GM12874 (cell line): Measurements from ENCODE around the gene SYNDIG1.

Experiments used
- TF ChIP-seq, protein P1 (sequence below): IDR thresholded peaks from 2 replicates; pipeline ENCODE4 v1.5.1; 2011; ENCODE audit warnings: low read depth, mild to moderate bottlenecking, control low read depth, low read length, moderate library complexity; ENCODE audit not compliant: insufficient read depth

SYNDIG1 gene

DNA sequence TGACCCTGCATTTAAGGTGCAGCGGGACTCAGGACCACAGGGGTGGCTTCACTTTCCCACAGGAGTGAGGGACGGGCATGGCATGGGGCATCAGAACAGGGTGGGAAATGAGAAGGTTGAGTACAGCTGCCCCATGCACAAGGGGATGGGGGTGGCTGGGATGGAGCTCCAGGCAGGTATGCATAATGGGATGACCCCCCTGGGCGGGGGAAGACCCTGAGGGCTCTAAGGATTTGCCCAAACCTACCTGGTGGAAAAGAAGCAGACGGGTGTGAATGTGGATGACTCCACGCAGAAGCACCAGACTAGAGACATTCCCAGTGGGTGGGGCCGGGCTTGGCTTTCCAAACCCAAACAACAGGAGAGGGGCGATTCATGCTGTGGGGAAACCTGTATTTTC, 200.3 kb downstream of the SYNDIG1 start:
- TF ChIP-seq, protein P1, sequence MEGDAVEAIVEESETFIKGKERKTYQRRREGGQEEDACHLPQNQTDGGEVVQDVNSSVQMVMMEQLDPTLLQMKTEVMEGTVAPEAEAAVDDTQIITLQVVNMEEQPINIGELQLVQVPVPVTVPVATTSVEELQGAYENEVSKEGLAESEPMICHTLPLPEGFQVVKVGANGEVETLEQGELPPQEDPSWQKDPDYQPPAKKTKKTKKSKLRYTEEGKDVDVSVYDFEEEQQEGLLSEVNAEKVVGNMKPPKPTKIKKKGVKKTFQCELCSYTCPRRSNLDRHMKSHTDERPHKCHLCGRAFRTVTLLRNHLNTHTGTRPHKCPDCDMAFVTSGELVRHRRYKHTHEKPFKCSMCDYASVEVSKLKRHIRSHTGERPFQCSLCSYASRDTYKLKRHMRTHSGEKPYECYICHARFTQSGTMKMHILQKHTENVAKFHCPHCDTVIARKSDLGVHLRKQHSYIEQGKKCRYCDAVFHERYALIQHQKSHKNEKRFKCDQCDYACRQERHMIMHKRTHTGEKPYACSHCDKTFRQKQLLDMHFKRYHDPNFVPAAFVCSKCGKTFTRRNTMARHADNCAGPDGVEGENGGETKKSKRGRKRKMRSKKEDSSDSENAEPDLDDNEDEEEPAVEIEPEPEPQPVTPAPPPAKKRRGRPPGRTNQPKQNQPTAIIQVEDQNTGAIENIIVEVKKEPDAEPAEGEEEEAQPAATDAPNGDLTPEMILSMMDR, result no peak

DNA sequence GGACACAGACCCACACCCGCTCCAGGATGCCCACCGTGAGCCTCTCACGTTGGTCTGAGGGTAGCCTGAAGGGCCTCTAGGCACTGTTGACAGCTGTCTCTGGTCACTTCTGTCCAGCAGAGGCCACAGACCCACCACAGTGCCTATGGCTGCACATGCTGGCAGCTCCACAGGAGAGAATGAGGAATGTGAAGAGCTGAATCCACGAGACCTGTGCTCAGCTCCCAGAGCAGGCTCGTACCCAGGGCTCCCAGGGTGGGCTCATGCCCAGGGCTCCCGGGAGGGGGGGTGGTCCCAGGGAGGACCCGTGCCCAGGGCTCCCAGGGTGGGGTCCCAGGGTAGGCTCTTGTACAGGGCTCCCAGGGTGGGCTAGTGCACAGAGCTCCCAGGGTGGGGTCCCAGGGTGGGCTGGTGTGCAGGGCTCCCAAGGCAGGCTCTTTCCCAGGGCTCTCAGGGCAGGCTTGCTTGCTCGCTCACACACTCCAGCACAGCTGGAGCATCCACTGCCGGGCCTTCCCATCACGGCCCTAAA, 201.0 kb downstream of the SYNDIG1 start:
- TF ChIP-seq, protein P1, result no peak

DNA sequence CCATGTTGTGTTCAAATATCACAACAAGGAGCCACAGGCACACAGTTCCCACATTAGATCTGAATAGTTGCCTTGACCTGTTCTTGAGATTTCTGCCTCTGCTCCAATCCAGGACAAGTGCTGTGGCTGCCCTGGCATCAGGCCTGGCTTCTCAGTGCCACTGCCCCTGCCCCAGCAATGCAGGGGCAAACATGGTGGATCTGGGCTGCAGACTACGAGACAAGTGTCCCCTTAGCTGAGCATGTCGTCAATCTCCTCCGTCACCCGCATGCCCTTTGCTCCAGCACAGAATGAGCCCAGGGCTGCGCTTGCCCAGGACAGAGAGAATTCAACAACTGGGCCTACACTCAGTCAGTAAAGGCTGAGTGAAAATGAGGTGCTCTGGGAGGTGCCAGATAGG, 201.6 kb downstream of the SYNDIG1 start:
- TF ChIP-seq, protein P1, result no peak

DNA sequence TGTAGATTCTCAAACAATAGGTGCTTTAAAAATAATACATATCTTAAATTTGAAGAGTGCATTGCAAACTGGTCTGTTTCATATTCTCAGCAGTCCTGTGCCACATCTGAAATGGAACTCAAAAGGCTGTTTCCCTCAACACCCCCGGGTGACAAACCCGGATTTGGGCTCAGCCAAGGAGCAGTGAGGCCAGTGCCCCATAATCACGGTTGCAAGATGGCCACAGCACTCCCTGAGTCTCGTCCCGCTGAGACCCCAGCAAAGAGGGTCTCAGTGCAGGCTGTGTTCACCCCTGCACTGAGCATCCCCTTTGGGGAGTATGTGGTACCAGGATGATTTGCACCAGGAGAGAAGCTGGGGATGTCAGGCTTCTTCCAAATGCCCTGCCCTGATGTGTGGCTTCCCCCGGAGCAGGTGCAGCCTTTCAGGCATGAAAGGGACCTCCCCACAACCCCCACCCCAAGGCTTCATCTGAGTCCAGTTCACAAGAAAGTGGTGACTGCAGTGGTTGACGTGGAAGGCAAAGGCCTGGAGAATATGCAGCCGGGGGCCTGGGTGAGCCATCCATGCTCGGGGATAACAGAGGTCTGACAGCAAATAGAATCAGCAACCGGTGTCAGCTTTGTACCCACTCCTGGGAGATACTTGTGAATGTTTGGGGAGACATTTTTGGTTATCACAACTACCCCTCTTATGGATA, 202.9 kb downstream of the SYNDIG1 start:
- TF ChIP-seq, protein P1, result no peak

DNA sequence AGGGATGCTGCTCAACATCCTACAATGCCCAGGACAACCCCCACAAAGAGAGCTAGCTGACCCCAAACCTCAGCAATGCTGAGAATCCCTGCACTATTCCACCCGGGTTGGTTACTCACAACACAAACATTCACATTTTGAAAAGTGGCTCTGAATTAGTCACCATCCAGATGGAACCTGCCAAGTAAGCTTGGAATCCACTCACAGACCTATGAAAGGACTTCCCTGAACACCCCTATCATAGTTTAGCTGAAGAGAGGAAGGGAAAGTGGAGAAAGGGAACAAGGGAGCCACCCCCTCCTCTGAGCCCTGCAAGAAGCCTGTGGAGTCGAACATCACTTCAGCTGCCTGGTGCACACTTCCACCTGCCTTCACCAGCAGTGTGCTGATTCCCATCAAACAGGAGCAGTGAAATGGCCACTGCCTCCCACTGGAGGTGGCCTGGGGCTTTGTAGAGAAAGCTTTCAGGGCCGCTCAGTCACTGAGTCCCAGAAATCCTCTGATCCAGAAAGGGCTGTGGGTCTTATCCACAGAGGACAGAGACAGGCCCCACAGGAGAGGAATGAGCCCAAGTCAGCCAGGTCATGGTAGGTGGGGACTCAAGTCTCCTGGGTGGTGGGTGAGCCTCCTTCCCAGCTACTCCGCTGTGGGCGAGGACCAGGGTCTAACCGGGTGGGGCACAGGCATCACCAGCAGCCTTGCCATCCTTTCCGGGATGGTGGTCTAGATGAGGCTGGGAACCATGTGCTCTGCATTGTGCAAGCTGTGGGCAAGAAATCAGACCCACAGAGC, 203.7 kb downstream of the SYNDIG1 start:
- TF ChIP-seq, protein P1, result no peak

DNA sequence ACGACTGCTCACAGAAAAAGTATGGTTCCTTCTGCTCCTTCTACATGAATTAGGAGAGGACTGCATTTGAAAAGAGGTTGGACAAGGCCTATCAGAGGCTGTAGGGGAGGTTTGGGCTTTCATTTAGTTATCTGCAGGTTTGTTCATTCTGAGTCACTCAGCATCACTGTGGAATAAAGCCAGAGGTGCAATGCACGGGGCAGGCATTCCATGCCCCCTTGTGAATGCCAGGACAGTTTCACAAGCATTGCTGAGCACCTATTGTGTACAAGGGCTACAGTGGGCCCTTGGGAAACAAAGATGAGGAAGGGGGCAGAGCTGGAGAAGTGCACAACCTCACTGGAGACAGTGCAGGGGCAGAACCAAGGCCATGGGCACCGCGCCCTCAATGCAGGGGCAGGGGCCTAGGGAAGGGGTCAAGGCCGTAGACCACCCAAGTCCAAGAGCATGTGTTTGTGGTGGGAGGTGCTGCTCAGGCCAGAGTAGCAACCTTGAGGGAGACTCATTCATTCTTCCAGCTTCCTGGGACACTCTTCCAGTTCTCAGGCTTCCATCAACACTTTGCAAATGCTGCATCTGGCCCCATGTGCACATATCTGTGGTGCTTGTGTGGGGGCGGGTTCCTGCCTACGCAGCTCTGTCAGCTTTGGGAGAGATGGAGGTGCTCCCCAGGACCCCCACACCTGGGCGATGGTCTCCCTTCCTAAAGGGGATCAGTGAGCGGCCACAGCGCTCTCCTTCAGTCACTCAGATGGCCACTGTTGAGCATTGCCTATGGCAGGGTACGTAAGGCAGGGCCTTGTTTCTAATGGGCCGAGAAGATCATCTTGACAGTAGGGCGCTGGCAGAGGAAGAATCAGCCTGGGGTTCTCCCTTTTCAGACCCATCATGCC, 204.5 kb downstream of the SYNDIG1 start:
- TF ChIP-seq, protein P1, result no peak
